22Rv1 (cell line): ENCODE results near the gene TPPP.

Experiments
- ZFX ChIP-seq: fragments of 450-650 bp; IDR thresholded peaks from 2 replicates; pipeline ENCODE4 v1.6.1; 2017; ENCODE audit warnings: antibody characterized with exemption, borderline replicate concordance
- TF ChIP-seq, protein P1 (sequence below): fragments of 450-650 bp; IDR thresholded peaks from 2 replicates; pipeline ENCODE4 v1.5.1; 2017; ENCODE audit warnings: mild to moderate bottlenecking

DNA sequence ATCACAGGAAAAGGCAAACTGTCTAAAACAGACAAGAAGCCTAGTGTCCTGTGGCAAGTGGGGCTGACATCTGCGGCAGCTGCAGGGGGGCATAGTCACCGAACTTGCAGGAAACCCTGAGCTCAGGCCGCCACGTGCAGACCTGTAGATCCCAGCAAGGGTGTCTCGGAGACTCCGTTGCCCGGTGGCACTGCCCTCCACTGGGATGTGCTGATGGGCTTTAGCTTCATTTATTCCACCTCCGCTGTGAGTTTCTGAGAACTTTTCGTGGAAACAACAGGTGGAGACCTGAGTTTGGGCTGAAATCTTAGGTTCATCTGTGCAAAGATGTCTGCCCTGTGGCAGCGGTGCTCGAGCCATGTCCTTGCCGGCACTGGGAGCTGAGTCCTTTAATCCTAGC lies 59.0 kb downstream of the TPPP start:
- TF ChIP-seq, protein P1, sequence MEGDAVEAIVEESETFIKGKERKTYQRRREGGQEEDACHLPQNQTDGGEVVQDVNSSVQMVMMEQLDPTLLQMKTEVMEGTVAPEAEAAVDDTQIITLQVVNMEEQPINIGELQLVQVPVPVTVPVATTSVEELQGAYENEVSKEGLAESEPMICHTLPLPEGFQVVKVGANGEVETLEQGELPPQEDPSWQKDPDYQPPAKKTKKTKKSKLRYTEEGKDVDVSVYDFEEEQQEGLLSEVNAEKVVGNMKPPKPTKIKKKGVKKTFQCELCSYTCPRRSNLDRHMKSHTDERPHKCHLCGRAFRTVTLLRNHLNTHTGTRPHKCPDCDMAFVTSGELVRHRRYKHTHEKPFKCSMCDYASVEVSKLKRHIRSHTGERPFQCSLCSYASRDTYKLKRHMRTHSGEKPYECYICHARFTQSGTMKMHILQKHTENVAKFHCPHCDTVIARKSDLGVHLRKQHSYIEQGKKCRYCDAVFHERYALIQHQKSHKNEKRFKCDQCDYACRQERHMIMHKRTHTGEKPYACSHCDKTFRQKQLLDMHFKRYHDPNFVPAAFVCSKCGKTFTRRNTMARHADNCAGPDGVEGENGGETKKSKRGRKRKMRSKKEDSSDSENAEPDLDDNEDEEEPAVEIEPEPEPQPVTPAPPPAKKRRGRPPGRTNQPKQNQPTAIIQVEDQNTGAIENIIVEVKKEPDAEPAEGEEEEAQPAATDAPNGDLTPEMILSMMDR = no peak
- TF ChIP-seq ZFX = no peak
